Pons (tissue), 1 donor: ENCODE results near the gene SVEP1.

Experiments used
- DNase-seq: peaks from one replicate; pipeline ENCODE4 v3.0.0-alpha.2; 2016; ENCODE audit warnings: low spot score

Gene SVEP1

DNA sequence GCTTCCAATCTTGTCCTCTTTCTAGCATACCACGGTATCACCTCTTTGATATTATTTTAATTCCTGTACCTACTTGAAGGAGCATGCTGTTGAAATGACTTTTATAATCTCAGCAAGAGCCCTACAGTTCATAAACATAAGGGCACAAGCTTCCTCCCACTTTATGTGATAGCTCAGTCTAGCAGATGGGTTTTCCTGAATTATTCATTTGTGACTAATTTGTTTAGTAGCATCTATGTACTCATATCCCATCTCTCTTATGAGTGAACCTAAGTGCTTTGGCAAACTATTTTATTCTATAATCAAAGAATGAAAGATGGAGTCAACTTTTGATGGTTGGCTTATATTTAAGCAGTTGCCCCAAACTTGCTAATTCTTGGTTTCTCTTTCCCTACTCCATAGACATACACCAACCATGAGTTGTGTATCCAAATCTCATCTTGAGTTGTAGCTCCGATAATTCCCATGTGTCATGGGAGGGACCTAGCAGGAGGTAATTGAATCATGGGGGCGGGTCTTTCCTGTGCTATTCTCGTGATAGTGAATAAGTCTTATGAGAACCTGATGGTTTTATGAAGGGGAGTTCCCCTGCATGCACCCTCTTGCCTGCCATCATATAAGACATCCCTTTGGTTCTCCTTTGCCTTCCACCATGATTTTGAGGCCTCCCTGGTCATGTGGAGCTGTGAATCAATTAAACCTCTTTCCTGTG, 259.6 kb downstream of the SVEP1 start:
- no peak for DNase-seq

GRCh38 chr9:110317911-110318310, 261.6 kb downstream of the SVEP1 start:
- DNase-seq = no peak

- no peak for DNase-seq
Observed at GRCh38 chr9:110316261-110317075, 263.1 kb downstream of the SVEP1 start.
